ENCODE measurements around the gene GON4L.
"Not testable (repeated sequence)": the region's sequence is repeated elsewhere in the genome, so short reads cannot be mapped to it uniquely, and the experiment has no call there.

Gene GON4L, protein sequence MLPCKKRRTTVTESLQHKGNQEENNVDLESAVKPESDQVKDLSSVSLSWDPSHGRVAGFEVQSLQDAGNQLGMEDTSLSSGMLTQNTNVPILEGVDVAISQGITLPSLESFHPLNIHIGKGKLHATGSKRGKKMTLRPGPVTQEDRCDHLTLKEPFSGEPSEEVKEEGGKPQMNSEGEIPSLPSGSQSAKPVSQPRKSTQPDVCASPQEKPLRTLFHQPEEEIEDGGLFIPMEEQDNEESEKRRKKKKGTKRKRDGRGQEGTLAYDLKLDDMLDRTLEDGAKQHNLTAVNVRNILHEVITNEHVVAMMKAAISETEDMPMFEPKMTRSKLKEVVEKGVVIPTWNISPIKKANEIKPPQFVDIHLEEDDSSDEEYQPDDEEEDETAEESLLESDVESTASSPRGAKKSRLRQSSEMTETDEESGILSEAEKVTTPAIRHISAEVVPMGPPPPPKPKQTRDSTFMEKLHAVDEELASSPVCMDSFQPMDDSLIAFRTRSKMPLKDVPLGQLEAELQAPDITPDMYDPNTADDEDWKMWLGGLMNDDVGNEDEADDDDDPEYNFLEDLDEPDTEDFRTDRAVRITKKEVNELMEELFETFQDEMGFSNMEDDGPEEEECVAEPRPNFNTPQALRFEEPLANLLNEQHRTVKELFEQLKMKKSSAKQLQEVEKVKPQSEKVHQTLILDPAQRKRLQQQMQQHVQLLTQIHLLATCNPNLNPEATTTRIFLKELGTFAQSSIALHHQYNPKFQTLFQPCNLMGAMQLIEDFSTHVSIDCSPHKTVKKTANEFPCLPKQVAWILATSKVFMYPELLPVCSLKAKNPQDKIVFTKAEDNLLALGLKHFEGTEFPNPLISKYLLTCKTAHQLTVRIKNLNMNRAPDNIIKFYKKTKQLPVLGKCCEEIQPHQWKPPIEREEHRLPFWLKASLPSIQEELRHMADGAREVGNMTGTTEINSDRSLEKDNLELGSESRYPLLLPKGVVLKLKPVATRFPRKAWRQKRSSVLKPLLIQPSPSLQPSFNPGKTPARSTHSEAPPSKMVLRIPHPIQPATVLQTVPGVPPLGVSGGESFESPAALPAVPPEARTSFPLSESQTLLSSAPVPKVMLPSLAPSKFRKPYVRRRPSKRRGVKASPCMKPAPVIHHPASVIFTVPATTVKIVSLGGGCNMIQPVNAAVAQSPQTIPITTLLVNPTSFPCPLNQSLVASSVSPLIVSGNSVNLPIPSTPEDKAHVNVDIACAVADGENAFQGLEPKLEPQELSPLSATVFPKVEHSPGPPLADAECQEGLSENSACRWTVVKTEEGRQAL (N-terminal part only)

DNA sequence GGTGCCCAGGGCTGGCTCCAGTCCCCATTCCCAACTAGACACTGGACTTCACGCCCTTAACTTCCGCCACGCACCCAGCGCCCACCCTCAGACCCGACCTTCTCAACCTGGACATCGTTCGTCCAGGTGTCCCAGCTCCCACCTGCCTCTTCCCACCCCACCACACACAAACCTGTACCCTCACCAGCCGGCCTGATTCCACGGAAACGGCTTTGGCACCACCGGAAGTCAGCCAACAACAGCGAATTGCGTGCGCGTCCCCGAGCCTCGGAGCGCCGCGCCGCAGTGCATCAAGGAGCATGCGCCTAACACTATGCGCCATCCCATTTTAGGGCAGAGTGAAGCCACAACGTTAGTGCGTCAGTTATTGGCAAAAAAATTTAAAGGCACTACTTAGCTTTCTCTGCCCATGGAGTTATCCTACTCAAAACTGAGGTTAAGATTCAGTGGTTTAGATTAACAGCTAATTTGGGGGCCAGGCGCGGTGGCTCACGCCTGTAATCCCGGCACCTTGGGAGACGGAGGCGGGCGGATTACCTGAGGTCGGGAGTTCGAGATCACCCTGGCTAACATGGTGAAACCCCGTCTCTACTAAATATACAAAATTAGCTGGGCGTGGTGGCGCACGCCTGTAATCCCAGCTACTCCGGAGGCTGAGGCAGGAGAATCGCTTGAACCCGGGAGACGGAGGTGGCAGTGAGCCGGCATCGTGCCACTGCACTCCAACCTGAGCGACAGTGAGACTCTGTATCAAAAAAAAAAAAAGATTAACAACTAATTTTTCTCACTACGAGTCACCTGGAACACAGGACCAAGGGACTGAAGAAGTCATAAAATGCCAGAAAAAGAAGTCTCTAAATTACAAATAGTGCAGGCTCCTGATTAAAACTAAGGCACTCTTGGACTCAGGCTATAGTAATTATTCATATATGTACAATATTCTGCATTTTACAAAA lies at the start of gene GON4L:
GON4L (minus strand) TSS at position 240 of the 956 bp plus-strand sequence. CDS start 3,434 bp downstream, outside the sequence.
- peak; percentile 93 for DNase-seq

DNA sequence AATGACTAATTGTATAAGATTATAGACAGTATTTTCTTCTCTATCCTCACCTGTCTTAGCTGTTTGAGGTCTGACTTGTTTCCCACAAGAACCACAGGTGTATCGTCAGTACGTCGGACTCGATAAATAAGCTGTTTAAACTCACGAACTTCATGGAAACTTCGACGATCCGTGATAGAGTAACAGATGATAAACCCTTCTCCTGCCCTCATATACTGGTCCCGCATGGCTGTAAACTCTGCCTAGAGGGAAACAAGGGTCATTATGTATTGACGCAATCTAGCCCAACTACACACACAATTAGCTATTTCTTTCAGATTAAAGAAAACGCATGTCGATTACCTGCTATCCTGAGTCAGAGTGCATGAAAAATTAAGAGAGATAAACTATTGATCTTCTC lies 47.2 kb upstream of the GON4L start:
- DNase-seq = no peak

DNA sequence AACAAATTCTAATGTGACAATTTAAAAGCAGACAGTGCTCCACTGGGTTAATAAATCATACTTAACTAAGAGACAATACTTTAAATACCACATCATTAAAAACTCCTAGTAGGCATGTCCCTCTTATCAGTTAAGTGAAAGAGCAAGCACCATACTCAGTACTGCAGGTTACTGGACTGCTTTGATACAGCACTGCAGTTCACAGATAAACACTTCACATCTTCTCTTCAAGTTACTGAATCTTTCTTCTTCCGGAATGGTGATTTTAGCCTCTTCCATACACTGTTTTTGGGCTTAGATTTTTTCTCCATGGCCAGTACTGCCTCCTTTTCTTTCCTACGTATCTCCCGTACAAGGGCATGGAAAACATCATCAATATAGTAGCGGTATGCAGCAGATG lies 43.1 kb upstream of the GON4L start:
- DNase-seq = no peak

DNA sequence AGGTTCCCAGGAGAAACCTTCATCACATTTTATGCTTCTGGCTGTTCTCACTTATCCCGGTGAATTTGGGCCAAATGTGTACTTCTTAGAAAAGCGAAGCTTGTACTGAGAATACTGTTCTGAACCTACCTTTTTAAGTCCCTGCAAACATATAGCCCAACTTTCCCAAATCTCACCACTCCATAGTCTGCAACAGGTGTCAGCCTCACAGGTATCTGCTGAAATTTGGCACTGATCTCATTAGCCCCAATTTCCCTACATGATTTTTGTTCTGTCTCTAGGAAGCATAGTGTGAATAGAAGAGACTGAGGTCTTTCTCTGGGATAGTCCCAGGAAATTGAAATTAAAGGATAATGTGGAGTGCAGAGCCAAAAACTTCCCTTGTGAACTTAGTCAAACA lies 42.7 kb upstream of the GON4L start:
- DNase-seq = no peak

DNA sequence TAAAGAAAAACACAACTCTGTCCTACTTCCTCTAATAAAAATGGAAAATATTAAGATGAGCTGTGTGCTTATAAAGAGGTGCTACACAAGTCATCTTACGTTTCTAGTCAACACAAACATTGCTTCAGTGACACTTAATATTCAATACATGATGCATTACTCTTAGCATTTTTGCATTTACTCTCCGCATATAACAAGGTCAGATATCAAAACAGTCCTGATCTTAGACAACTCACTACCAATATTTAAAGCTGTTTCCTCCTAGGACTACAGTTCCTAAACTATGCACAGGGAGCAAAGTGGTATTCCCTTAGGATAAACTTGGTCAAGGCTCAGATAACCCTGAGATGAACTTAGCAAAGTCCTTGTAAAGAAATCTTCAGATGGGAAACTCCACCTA lies 41.9 kb upstream of the GON4L start:
- DNase-seq = no peak

DNA sequence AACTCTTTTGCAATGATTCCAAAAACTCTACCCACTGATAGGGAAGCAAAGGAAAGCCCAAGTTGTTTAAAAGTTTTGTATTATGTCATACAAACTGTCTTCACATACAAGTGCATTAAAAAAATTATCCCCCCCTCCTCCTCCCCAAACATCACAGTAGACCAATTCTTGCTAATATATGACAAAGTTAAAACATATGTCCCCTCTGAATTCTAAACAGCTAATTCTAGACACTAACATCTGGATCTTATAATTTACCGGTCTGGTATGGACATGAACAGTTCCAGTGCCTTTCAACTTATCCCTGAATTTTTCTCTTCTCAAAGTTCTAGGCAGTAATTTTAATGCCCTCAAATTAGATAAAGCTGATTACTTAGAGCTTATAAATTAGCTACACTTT lies 40.7 kb upstream of the GON4L start:
- no peak for DNase-seq

DNA sequence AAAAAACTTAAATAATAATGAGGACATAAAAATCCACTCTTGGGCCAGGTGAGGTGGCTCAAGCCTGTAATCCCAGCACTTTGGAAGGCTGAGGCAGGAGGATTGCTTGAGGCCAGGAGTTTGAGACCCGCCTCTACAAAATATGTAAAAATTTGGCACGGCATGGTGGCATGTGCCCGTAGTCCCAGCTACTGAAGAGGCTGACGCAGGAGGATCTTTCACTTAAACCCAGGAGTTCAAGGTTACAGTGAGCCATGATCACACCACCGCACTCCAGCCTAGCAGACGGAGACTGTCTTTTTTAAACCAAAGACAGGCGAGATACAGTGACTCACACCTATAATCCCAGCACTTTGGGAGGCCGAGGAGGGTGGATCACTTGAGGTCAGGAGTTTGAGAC lies 39.5 kb upstream of the GON4L start:
- not testable (repeated sequence) for DNase-seq

DNA sequence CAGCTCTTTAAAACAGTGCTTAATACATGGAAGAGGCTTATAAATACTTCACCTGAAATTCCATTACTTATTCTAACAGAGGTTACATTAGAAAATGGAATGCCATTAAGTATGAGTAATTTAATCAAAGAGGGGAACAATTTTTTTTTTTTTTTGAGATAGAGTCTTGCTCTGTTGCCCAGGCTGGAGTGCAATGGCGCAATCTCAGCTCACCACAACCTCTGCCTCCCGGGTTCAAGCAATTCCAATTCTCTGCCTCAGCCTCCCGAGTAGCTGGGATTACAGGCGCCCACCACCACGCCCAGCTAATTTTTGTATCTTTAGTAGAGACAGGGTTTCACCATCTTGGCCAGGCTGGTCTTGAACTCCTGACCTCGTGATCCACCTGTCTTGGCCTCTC lies 38.6 kb upstream of the GON4L start:
- DNase-seq = not testable (repeated sequence)

DNA sequence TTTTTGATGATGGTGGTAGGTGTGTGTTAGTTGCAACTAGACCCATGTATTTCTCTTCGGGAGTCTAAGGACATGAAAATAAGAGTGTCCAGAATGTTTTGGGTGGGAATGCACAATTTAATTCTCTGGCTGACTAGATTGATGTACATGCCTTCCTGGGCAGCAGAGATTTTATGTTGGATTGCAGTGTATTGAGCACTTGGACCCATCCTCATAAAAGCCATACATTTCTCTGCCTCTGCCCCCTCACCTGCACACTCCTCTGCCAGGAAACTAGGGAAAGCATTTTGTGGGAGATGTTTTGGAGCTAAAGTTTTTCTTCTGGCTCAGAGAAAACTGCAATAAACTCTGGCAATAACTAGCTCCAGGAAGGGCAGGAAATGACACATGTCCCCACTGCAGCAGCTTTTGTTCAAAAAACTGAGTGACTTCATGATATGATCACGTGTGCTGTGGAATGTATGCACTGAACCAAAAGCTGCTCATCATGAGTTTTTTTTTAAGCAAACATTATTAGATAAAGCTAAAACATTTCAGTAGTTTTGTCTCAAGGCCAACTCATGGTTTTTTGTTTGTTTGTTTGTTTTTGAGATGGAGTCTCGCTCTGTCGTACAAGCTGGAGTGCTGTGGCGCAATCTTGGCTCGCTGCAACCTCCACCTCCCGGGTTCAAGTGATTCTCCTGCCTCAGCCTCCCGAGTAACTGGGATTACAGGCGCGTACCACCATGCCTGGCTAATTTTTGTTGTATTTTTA lies 36.6 kb upstream of the GON4L start:
- no peak for DNase-seq

DNA sequence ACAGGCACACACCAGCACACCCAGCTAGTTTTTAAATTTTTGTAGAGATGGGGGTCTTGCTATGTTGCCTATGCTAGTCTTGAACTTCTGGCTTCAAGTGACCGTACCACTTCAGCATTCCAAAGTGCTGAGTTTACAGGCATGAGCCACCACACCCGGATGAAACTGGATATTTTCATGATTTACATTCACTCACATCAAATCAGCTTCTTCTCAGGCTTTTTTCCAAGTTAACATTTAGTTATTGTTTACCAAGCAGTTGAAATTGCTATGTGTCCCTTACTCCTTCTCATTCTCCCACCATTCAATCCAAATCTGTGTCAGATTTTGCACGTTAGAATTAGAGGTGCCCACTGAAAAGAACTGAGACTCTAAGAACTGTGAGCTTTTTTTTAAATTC lies 35.8 kb upstream of the GON4L start:
- no peak for DNase-seq

DNA sequence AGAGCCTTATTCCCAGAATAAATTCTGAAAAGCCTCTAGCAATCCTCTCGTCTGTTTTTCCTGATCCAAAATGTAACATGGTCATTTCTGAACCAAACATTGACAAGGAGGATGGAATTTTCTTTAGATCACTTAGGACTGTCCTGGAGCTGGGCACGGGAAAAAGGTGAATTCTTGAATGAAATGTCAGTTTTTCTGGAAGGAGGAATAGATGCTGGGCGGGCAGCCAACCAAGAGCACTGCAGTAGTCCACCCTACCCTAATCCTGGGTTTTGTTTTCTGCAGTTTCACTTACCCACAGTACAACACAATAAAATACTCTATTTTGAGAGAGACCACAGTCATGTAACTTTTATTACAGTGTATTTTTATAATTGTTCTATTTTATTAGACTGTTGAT lies 33.2 kb upstream of the GON4L start:
- no peak for DNase-seq

DNA sequence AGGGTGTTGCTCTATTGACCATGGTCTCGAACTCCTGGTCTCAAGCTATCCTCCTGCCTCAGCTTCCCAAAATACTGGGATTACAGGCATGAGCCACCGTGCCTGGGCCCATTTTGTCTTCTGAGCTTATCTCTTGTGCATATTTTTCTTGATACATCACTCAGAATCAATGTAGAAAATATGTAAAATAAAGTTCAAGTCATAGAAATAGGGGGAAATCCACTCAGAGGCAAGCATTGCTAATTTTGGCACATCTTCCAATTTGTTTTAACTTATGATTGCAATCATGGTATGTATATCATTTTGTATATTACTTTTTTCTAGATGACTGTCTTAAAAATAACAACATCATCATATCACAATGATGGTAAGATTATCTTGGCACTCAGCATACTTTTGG lies 32.6 kb upstream of the GON4L start:
- DNase-seq = no peak

DNA sequence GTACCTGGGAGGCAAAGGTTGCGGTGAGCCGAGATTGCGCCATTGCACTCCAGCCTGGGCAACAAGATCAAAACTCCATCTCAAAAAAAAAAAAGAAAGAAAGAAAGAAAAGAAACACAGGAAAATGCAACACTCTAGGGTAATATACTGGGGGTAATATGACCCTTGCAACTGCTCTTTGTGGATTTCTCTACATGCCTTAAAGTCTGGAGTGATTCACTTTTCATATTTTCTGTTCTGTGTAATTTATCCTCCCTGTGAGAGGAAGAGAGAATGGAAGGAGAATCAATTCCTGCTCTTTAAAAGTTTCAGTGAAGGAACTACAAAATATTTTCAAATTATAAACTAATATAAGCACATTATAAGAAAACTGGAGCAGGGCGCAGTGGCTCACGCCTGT lies 31.5 kb upstream of the GON4L start:
- DNase-seq = no peak

DNA sequence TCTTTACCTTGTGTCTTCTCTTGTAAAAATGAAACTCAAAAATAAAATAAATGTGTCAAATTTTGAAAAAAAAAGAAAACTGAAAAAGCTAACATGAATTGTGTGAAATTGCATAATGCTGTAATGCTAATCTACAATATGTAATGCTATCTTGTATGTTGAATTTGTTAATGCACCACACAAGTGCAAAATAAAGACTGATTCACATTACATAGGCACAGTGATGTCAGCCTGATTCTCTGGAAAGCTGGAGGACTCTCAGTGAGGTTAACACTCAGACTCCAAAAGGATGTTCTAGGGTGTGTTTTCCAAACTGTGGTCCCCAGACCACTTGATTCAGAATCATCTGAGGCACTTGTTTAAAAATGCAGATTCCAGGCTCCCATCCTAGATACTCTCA lies 28.0 kb upstream of the GON4L start:
- DNase-seq = no peak

DNA sequence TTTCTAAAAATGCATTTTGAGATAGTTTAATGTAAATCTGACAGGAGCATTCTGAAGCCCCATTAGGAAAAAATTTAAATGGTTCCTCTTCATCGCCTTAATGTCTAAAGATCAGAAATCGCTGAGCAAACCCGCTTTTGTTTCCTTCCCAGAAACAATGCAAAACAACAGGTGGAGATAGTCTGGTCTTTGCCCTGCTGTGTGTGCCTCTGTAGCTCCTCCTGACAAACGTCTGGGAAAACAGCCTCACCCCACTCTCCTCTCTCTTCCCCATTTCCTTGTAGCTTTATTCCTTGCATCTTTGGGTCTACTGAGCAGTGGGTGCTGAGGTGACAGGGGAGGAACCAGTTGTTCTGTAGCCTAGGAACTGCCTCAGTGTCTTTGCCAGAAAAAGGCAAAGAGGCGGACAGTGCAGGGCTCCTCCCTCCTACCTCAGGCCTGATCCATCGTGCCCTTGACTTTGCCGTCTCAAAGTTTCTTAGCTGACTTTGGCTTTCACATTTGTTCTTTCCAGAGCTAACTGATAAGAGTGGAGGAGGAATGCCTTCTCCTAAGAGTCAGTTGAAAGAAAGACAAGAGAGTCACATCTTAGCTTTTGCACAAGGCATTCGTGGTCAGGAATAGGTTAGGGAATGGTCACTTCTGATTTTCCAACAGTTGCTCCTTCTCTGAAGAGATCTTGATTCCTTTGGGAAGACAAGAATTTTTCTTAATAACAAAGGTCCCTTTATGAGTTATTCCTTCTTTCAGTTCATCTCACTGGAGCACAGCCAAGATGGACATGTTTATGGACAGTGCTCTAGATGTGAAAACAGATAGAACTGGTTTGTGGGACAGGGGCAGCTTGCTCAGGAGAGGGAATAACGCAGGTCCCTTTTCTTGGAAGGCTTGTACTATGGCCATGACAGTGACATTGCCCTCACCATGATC lies 27.3 kb upstream of the GON4L start:
- no peak for DNase-seq

DNA sequence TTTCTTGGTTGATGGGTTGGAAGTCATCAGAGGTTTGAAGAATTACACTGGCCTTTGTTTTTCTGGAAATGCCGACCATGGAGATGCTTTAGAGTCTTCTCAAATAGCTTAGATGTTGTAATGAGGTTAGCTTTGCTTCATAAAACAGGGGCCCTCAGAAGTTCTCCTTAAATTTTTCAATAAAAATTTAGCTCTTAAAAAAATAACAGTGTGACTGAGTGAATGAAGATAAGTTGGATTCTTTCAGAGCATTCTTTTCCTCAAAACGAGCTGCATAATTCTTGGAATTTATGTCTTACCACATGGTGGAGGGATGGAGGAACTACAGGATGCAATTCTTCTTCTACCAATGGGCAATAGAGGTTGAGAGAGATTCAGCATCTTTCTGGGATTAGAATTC lies 25.8 kb upstream of the GON4L start:
- DNase-seq = no peak

DNA sequence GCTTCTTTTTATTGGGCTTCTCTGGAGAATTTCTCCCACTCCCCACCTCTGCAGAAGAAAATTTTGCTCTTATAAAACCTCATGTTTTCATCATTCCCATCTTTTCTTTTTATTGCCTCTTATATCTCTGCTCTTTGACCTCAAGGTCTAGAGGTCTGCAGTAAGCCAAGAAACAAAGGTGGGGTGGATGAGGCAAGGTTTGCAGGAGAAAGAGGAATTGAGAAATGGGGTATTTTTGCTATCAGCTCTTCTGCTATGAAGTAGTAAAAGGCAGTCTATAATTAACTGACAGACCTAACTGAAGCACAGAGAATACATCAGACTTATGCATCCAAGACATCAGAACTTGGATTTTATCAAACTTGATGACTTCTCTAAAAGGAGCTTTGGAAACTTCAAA lies 25.2 kb upstream of the GON4L start:
- DNase-seq = no peak

DNA sequence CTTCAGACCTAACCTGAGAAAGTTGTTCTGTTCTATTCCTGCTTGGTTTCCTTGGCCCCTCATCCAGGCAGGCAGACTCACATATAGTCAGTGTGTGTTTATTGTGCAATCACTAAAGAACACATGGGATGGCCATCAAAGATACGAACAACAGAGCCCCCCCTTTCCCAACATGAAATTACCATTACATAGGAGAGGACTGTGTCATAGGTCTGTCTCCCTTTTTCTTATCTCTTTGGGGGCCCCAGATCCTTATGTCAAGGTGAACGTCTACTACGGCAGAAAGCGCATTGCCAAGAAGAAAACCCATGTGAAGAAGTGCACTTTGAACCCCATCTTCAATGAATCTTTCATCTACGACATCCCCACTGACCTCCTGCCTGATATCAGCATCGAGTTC lies 23.9 kb upstream of the GON4L start:
- no peak for DNase-seq

DNA sequence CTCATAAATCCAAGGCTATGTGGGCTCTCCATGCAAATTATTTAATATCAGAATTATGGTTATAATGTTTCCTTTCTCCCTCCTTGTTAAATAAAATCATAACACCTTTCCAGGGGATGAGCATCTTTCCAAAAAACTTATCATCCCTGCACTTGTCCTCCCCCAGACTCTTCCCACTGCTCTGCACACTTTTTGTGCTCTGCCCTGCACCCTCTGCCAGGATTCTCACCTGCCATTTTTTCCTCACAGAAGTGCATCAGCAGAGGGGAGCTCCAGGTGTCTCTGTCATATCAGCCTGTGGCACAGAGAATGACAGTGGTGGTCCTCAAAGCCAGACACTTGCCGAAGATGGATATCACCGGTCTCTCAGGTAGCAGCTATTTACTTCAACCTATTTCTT lies 23.2 kb upstream of the GON4L start:
- DNase-seq = no peak

DNA sequence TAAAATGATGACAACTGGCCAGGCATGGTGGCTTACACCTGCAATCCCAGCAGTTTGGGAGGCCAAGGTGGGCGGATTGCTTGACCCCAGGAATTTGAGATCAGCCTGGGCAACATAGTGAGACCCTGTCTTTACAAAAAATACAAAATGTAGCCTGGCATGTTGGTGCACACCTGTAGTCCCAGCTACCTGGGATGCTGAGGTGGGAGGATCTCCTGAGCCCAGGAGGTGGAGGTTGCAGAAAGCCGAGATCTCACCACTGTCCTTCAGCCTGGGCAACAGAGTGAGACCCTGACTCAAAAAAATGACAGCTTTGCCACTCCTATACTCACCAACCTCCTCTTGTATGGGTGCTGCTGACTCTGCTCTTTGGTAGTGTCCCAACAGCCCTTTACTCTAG lies 20.9 kb upstream of the GON4L start:
- DNase-seq = no peak

Measured in NCI-H1092 (cell line).